ENCODE results near the gene LOXL3.

DNA sequence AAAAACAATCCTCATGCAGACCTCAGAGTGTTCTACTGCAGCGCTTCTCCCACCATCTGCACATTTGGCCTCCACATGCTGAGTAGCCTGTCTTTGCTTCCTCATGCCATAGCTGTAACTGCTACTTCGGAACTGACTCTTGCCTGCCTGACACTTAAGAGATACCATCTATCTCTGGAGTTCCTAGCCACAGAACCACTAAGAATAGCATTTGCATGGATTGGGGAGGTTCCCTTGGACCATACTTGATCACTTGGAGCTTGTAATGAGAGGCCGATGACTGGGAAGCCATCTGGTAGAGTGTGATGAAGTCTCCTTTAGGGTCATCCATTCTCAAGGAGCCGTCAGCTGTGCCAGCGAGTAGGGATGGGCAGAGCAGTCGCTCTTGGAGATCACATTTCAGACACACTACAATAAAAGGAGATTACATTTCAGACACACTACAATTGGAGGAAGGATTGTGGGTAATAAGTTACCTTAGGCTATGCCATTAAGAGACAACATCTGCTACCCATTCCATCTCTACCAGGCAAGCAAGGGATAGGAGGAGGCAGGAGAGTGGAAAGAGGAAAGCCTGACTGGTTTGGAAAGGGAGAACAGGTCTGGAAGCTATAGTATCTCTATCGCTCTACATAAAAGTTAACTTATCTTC lies 22.6 kb upstream of the LOXL3 start:
- TF ChIP-seq REST (IDR thresholded peaks at IDR 0.05; ENCODE audit: borderline replicate concordance): no peak
- TF ChIP-seq EZH2 (IDR thresholded peaks at IDR 0.05; ENCODE audit: borderline replicate concordance, insufficient read depth, low read length, poor library complexity, severe bottlenecking): no peak
- no peak for TF ChIP-seq MXI1 (conservative IDR thresholded peaks at IDR 0.05; ENCODE audit: poor library complexity, severe bottlenecking)
- TF ChIP-seq, protein P1, sequence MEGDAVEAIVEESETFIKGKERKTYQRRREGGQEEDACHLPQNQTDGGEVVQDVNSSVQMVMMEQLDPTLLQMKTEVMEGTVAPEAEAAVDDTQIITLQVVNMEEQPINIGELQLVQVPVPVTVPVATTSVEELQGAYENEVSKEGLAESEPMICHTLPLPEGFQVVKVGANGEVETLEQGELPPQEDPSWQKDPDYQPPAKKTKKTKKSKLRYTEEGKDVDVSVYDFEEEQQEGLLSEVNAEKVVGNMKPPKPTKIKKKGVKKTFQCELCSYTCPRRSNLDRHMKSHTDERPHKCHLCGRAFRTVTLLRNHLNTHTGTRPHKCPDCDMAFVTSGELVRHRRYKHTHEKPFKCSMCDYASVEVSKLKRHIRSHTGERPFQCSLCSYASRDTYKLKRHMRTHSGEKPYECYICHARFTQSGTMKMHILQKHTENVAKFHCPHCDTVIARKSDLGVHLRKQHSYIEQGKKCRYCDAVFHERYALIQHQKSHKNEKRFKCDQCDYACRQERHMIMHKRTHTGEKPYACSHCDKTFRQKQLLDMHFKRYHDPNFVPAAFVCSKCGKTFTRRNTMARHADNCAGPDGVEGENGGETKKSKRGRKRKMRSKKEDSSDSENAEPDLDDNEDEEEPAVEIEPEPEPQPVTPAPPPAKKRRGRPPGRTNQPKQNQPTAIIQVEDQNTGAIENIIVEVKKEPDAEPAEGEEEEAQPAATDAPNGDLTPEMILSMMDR (IDR thresholded peaks at IDR 0.05; ENCODE audit: poor library complexity, severe bottlenecking): no peak
- TF ChIP-seq EP300 (conservative IDR thresholded peaks at IDR 0.05; ENCODE audit: poor library complexity, severe bottlenecking): no peak
- no peak for TF ChIP-seq POLR2AphosphoS5 (IDR thresholded peaks at IDR 0.05)
